HG03457 (cell line): Measurements from ENCODE around the gene CDKL1.

Experiments
- ATAC-seq: cut with Tn5 transposase; IDR thresholded peaks from one replicate; pipeline ENCODE4 v1.9.1; 2021; ENCODE audit warnings: moderate number of reproducible peaks; ENCODE audit not compliant: unreplicated experiment

The CDKL1 gene

DNA sequence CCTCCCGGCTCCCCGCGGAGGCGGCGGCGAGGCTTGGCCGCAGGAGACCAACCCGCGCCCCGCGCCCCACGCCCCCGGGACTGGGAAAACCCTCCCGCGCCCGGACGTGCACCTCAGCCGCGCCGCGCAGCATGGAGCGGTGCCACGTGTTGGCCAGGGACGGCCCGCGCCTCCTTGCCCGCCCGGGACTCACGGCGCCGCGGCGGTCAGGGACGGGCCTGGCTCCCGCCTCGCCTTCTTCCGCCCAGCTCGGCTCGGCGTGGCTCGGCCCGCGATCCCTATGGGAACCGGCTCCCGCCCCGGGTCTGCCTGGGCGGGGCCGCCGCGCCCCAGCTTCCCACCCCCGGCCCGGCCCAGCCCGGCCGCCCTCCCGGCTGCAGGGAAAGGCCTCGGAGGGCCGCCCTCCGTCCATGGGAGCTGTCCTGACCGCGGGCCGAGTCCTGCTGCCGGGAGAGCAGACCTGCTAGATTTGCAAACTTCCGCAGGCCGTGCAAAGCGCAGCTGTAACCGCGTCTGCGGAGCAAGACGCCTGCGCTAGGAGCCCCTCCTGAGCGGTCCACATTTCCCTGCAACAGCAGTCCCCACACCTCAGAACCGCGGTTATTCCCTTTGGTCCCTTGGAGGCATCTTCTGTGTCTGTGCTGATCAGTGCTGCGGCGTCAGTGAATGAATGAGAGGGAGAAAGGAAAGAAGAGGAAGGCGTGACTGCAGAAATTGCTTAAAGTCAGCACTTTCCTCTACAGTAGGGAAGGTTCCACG, at the start of gene CDKL1:
CDKL1 (minus strand) TSS at position 251 of the 759 bp plus-strand sequence. CDS start 1,013 bp downstream, outside the sequence.
- no peak for ATAC-seq

DNA sequence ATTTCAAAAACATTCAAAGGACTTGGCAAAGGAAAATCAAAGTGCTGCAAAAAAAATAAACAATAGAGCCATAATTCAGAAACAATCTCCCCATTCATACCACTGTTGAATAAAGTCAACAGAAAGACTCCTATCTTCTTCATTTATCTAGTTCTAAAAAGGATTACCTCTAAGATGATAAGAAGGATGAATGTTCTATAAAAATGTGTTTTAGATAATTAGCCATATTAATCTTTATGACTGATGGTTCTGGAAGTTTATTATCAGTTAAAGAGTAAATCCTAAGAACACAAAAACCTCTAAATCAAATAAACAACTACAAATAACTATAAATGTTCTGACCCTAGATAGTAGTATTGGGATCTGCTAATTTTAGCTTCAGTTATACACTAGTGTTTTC, 37.8 kb upstream of the CDKL1 start:
- no peak for ATAC-seq

DNA sequence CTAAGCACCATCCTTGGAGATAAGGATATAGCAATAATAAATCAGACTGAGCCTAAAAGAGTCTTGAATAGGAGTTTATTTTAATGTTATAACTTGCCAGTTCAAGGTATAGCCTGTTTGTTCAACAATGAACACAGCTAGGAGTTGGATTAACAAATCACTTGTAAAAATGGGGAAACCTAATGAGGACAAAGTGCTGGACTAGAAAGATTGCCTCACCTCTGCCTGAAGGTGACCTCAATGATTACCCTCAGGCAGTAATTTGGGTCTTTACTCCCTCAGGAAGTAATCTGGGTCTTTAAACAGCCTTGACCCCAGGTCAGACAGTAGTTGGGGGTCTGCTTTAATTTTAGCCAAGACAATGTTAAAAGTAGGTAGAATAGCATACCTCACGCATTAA, 35.5 kb upstream of the CDKL1 start:
- no peak for ATAC-seq

DNA sequence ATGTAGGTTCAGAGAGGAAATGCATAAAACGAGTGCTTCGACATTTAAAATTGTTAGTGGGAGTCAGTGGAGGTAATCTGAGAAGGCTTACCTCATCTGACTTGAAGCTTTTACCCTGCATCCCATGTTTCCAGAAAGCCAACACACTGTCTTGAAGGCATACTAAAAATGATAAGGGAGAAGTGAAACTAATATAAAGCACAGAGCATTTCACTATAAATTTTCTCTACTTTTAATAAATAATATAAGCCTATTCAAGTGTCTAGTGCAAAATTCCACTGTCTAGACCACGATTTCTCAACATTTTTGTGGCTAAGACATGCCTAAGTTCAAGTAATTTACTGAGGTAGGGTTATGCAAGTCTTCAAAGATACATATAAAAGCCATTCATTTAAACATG, 29.1 kb upstream of the CDKL1 start:
- no peak for ATAC-seq

DNA sequence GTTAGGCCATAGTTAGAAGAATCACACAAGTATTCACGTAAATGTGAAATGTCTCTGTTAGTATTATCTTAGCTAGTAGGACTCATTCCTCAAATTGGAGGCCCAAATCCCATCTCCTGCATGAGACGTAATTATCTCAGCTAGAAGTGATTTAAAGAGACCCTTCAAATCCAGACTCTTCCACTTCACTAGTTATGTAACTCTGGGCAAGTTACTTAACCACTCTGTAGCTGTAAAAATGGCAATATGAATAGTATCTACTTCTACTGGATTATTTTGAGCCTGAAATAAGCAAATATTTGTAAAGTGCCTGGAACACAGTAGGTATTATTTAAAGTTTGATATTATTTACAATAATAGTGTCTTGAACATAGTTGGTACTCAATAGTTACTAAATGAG, 28.4 kb upstream of the CDKL1 start:
- no peak for ATAC-seq

DNA sequence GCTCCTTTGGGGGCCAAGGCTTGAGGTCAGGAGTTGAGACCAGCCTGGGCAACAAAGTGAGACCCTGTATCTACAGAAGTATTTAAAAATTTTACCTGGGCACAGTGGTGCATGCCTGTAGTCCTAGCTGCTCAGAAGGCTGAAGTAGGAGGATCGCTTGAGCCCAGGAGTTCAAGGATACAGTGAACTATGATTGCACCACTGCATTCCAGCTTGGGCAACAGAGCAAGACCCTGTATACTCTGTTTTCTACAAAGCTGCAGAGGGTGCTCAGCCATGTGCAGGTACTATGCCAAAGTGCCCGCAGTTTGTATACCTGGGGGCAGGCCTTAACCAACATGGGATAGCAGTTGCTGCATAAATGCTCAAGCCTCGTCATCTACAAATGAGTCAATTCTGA, 26.8 kb upstream of the CDKL1 start:
- ATAC-seq, result no peak

DNA sequence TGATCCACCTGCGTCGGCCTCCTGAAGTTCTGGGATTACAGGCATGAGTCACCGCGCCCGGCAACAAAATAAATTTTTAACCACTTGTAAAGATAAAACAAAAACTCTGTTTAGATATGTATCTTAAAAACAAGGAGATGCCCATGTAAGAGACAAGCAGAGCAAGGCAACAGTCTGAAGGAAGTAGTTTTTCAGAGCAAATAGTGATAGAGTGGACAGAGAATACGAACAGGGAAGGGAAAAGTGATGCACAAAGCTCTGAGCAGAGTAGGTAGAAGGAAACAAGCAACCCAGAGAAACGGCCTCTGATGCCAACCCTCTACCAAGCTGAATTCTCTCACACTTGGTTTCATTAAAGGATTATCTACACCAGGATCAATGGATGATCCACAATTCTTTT, 24.8 kb upstream of the CDKL1 start:
- ATAC-seq, result no peak

DNA sequence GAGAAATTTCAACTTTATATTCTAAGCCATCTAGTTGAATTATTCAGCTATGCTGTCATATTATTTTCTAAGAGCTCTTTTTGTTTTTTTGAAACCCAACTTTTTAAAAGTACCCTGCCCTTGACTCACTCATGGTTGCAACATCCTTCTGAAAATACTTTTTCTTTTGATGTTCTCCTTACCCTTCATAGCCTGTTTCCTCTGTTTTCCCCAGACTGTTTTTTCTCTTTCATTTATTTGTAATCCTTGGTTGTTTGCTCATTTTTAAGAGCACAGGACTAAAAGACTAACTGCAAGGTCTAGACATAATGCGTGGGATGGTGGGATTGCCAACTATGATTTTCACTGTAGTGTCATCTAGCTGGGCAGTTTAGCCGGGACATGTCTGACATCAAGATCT, 21.2 kb upstream of the CDKL1 start:
- ATAC-seq, result no peak

DNA sequence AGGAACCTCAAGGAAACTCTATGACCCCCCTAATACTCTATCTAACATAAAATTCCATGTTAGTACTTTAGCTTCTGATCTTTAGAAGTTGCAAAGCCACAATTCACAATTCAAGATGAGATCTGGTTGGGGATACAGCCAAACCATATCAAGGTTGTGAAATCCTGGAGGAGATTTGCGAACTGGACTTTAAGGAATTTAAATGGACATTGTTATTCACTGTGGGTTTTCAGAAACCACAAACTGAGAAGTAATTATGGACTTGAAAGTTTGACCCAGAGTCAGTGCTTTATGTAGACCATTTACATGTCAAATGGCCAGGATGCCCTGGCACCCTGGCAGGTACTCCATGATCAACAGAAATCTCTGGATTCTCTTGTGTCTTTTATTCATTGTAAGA, 14.2 kb upstream of the CDKL1 start:
- no peak for ATAC-seq

DNA sequence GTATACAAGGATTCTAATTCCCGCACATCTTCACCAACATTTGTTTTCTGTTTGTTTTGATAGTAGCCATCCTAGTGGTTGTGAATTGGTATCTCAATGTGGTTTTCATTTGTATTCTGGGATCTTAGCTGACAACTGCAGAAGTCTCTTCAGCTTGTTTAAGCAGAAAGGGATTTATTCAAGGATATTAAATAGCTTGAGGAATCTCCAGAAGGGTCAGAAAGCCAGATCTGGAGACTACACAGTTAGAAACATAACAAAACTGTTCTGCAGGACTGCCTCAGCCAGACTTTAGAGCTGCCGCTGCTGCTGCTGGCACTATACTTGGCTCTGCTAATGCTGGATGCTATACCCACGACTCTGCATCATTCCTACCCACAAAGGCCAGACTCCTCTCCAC, 13.4 kb upstream of the CDKL1 start:
- no peak for ATAC-seq

DNA sequence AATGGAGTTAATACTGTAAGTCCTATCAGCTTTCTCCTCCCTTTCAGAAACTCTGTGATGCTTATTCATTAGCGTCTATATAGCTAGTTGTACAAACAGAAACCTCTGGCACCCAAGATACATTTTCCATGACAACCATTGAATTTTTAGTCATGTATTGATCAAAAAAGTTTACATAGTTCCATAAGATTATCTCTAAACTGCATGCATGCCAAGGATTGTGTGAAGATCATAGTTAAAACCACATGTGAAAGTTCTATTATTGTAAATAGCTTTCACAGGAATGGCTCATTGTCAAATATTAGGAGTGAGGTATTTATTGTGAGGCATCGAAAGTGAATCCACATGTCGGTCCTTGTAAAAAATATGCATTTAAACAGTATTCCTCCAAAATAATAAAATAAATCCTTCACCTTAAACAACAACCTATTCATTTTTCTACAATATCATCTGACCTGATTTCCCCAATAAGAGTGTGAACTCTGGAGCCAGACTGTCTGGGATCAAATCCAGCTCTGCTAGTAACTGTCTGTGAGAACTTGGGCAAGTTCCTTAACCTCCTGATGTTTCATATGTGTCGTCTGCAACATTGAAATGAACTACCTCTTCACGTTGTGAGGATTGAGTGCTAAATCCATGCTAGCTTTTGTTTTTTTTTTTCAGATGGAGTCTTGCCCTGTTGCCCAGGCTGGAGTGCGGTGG, 10.6 kb upstream of the CDKL1 start:
- no peak for ATAC-seq

DNA sequence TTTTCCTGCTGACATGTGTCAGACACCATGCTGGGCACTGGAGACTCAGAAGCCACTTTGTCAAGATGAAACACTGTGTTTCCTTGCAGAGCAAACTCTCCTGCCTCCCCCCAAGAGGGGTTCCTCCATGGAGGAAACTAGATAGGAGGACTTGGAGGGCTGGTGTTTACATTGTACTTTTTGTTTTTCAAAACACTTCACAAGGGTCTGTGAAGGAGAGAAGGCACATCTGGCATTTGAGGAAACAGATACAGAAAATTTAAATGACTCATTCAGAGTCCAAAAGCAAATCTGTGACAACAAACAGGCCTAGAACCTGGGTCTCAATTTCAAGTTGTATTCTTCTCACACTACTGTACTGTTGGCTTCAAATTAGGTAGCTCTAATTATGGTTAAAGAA, 6.7 kb upstream of the CDKL1 start:
- no peak for ATAC-seq

DNA sequence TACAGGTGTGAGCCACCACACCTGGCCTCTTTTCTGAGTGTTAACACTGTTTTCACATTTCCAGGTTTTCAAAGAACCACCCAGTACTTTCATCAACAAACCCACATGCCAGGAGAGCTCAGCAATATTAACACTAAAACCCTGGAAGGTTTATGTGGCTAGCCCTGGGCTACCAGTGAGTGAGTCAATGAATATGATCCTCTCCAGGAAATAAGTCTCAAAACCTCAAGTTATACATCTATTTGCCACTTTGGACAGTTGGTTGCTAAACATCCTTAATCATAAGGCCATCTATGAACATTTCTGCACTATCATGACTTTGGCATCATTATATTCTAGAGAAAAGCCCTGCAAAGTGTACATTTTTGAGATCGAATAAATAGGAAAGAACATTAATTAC, 6.3 kb upstream of the CDKL1 start:
- ATAC-seq, result no peak

DNA sequence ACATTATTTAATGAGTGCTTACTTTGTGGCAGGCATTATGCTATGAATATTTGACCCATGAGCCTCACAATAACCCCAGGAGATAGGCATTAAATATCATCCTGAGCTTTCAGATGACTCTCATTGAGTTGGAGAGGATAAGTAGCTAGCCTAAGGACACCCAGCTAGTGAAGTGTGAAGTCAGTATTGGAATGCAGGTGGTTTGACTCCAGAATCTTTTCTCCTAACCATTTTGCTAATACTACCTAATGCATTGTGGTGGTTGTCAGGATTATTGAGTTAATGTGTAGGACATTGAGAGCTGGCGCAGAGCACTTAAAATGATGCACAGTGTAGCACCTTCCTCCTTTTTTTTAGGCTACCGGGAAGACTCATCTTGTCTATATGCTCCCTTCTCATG, 3.8 kb upstream of the CDKL1 start:
- ATAC-seq, result no peak

DNA sequence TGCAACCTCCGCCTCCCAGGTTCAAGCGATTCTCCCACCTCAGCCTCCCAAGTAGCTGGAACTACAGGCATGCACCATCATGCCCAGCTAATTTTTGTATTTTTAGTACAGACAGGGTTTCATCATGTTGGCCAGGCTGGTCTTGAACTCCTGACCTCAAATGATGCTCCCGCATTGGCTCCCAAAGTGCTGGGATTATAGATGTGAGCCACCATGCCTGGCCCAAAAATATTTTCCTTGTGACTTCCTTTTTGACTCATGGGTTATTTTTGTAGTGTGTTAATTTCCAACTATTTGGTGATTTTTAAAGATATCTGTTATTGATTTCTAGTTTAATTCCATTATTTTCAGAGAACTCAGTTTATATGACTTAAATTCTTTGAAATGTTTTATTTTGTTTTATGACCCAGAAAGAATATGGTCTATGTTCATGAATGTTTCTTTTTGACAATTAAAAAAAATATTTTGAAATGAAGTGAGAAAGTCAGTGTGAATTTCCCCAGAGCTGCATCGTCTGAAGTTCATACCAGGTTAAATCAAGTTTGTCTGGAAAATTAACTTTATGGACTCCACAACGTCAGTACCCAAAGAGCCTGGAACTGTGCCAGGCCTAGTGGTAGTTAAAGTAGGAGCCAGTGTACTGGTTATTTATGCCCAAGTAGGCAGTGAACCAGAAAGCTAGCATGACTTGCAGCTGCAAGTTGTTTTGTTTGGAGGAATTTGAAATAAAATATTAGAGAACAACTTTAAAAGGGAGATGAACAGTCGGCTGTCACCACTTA, 2.8 kb upstream of the CDKL1 start:
- ATAC-seq, result no peak

DNA sequence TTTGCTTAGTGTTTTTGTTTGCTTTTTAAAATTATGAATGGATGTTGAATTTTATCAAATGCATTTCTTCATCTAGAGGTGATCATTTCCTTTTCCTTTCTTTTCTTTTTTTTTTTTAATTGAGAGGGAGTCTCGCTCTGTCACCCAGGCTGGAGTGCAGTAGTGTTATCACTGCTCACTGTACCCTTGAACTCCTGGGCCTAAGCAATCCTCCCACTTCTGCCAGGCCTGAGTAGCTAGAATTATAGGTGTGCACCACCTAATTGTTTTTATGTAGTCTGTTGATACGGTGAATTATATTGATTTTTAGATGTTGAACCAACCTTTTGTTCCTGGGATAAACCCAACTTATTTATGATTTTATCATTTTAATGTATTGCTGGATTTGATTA, 1.5 kb upstream of the CDKL1 start:
- no peak for ATAC-seq

DNA sequence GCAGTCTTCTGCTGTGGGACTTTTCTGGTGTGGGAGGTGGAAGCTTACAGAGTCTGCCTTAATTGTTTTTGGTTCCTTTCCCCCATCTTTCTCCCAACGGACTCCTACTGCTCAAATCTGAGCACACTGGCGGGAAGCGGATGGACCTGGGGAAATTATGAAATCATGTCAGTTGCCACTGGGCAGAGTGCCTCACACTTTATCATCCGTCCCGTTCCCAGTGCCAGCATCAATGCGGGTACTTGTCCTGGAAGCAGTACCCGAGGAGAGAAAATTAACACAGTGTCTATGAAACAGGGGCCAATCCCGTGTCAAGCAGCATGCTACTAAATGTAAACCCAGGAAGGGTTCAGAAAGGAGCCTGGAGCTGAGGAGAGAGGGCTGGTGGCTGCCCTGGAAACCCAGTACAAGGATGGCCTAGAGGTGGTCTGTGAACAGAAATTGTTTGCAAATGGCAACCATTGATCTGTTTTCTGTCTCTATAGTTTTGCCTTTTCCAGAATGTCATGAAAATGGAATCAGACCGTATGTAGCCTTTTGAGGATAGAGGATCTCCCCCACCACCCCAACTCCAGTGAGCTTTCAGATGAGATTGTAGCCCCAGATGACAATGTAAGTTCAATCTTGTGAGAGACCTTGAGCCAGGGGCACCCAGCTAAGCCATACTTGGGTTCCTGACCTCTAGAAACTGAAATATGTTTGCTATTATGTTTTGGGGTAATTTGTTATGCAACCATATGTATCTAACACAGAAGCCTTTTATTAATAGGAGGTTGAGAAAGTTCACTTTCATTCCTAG, 908 bp upstream of the CDKL1 start:
- no peak for ATAC-seq

DNA sequence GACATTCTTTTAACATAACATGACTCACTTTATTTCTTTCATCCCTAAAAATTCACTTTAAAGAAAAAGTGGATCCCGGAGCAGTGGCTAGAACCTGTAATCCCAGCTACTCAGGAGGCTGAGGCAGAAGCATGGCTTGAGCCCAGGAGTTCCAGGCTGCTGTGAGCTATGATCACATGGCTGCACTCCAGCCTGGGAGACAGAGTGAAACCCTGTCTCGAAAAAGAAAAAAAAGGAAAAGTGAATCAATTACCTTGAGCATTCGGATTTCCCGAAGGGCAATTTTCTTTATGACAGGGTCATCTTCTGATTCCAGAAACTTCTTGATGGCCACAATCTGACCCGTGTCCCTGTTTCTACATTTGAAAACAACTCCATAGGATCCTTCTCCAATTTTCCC, 1.2 kb downstream of the CDKL1 start:
- no peak for ATAC-seq

DNA sequence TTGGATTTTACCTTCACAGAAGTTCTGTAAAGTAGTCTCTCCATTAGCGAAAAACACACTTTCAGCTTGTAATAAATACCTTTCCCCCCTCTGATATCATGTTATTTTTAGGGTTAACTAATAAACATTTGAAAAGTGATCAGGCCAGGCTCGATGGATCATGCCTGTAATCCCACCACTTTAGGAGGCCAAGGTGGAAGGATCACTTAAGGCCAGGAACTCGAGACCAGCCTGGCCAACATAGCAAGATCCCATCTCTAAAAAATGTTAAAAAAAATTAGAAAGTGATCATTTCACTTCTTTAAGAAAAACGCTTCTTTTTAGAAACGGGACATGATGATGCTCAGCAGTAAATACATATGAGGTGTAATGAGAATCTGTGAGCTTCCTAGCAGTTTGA, 2.0 kb downstream of the CDKL1 start:
- no peak for ATAC-seq

DNA sequence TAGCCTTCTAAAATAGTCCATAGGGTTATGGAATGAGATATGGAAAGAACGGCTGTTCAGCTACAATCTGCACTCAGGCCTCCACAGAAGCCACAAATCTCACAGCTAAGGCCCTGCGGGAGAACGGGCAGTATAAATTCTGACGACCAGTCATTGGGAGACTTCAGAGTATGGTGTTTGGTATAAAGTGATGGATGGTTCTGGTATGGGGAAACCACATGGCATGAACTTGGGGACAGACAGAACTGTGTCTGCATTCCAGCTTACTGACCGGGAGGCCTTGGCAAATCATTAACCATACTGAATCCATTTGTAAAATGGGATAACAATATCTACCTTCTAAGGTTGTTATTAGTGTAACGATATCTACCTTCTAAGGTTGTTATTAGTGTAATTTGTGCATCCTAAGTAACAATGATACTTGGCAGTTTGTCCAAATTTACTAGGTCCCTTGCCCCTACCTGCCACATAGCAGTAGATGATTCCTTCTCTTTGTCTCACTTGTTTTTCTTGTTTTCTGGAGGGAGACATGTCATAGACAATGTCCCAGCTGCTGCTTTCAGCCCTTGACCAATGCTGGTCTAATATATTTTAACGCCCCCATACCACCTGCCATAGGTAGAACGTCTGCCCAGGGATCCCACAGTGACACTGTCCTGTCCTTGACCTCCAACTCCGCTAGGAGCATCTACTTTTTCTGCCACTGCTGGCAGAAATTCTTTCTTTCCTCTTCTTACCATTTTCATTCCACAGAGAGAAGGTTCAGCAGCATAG, 6.8 kb downstream of the CDKL1 start:
- no peak for ATAC-seq
